HFFc6 (cell line): ENCODE results near the gene RANBP10. TPM values are rescaled to one million over a fixed set of nuclear protein-coding genes. Genes with fewer than 3 reads are reported as not detected.

Experiments used
- DNase-seq: peaks from one replicate; pipeline ENCODE4 v3.0.0-alpha.2; 2018
- H3K27ac Mint-ChIP-seq: 2 replicates; pipeline ENCODE4 v1.8.0; 2020; ENCODE audit warnings: mild to moderate bottlenecking, mixed read lengths
- H3K27me3 Mint-ChIP-seq: 2 replicates; pipeline ENCODE4 v1.8.0; 2021; ENCODE audit warnings: mild to moderate bottlenecking, moderate library complexity, mixed read lengths; ENCODE audit not compliant: insufficient read depth
- H3K36me3 Mint-ChIP-seq: 2 replicates; pipeline ENCODE4 v1.8.0; 2021; ENCODE audit warnings: low read depth, mixed read lengths
- H3K4me1 Mint-ChIP-seq: 2 replicates; pipeline ENCODE4 v1.8.0; 2020; ENCODE audit warnings: low read depth, mixed read lengths
- H3K4me3 Mint-ChIP-seq: 2 replicates; pipeline ENCODE4 v1.8.0; 2020; ENCODE audit warnings: mild to moderate bottlenecking, moderate library complexity, mixed read lengths
- H3K9me3 Mint-ChIP-seq: 2 replicates; pipeline ENCODE4 v1.8.0; 2020; ENCODE audit warnings: mild to moderate bottlenecking, mixed read lengths
- long read RNA-seq: library from polyadenylated mRNA; unstranded; transcript quantifications from one replicate; pipeline ENCODE4 v2.0.0, GENCODE V29; 2019
- total RNA-seq, 6 experiments: library from RNA; stranded (reverse); fragmentation: NEBNext Ultra II Directional; extraction: Animal tissue kit (Norgen Biotek cat#: 25700); gene quantifications; 2 replicates in 1 of 6; 3 replicates in 5 of 6; pipeline ENCODE4 v1.2.3, GENCODE V29; 2021
- TF ChIP-seq, protein P1 (sequence below): fragments of 200-600 bp; sonication (generic); IDR thresholded peaks from 2 replicates; pipeline ENCODE4 v1.5.0; 2021; ENCODE audit warnings: antibody characterized with exemption, mild to moderate bottlenecking

The RANBP10 gene
- total RNA-seq, result 10 to 100 TPM; 11.5 to 15.6 (median 12.8) TPM
- long read RNA-seq, full-length matches to known transcripts, result 3 of 9 reads
- long read RNA-seq, partial matches to known transcripts, result 0 of 9 reads
- long read RNA-seq, other reads (novel, unspliced or antisense), result 6 of 9 reads

- peak within 1 kb of the TSS; percentile 93 for H3K27ac Mint-ChIP-seq
- H3K4me1 Mint-ChIP-seq, result peaks cover 22% of the 10 kb centered on the region
- H3K36me3 Mint-ChIP-seq, result peaks cover 6% of the 10 kb centered on the region; the same call in 1 of the 2 replicates
- TF ChIP-seq, protein P1, sequence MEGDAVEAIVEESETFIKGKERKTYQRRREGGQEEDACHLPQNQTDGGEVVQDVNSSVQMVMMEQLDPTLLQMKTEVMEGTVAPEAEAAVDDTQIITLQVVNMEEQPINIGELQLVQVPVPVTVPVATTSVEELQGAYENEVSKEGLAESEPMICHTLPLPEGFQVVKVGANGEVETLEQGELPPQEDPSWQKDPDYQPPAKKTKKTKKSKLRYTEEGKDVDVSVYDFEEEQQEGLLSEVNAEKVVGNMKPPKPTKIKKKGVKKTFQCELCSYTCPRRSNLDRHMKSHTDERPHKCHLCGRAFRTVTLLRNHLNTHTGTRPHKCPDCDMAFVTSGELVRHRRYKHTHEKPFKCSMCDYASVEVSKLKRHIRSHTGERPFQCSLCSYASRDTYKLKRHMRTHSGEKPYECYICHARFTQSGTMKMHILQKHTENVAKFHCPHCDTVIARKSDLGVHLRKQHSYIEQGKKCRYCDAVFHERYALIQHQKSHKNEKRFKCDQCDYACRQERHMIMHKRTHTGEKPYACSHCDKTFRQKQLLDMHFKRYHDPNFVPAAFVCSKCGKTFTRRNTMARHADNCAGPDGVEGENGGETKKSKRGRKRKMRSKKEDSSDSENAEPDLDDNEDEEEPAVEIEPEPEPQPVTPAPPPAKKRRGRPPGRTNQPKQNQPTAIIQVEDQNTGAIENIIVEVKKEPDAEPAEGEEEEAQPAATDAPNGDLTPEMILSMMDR, result no peak
- no peaks in the 10 kb centered on the region; the same call in 1 of the 2 replicates for H3K27me3 Mint-ChIP-seq
- H3K4me3 Mint-ChIP-seq, result peak within 1 kb of the TSS; percentile 97
- no peaks in the 10 kb centered on the region for H3K9me3 Mint-ChIP-seq
- peak; percentile 100 for DNase-seq
Measured at GRCh38 chr16:67806428-67807147, at the start of gene RANBP10, which contains the start of gene TSNAXIP1. RANBP10 (minus strand) TSS chr16:67806560; CDS start chr16:67806536, 24 bp downstream. TSNAXIP1 (plus strand) TSS chr16:67806889; CDS start chr16:67807150, 261 bp downstream.

- Mint-ChIP-seq H3K9me3 (no peaks in the 10 kb centered on the region), H3K4me1 (peaks cover 43% of the 10 kb centered on the region), H3K27me3 (peaks cover 2% of the 10 kb centered on the region; the same call in 1 of the 2 replicates), H3K4me3 (no peak overlapping the region), H3K27ac (peak overlapping the region; percentile 100), H3K36me3 (peaks cover 4% of the 10 kb centered on the region; the same call in 1 of the 2 replicates)
- TF ChIP-seq, protein P1, result no peak
- DNase-seq, result no peak
Measured at GRCh38 chr16:67855789-67856188, 49.4 kb upstream of the RANBP10 start.

DNA sequence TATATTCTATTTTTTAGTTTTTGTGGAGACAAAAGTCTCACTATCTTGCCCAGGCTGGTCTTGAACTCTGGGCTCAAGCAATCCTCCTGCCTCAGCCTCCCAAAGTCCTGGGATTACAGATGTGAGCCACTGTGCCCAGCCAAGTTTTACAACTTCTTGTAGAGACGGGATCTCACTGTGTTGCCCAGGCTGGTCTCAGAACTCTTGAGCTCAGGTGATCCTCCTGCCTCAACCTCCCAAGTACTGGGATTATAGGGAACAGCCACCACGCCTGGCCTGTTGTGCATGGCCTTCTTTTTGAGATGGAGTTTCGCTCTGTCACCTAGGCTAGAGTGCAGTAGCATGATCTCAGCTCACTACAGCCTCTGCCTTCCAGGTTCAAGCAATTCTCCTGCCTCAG lies 47.3 kb upstream of the RANBP10 start:
- no peak for DNase-seq
- H3K9me3 Mint-ChIP-seq, result no peaks in the 10 kb centered on the region
- peaks cover 40% of the 10 kb centered on the region for H3K4me1 Mint-ChIP-seq
- TF ChIP-seq, protein P1, result no peak
- peaks cover 4% of the 10 kb centered on the region for H3K36me3 Mint-ChIP-seq
- peaks cover 5% of the 10 kb centered on the region for H3K27me3 Mint-ChIP-seq
- no peak overlapping the region for H3K27ac Mint-ChIP-seq
- H3K4me3 Mint-ChIP-seq, result no peak overlapping the region

GRCh38 chr16:67848118-67848517 lies 41.8 kb upstream of the RANBP10 start:
- Mint-ChIP-seq H3K27me3 (peaks cover 3% of the 10 kb centered on the region; the same call in 1 of the 2 replicates), H3K36me3 (peaks cover 6% of the 10 kb centered on the region; the same call in 1 of the 2 replicates), H3K4me3 (peak overlapping the region; percentile 97), H3K27ac (peak overlapping the region; percentile 96), H3K4me1 (peaks cover 43% of the 10 kb centered on the region), H3K9me3 (no peaks in the 10 kb centered on the region)
- TF ChIP-seq, protein P1, result no peak
- DNase-seq, result no peak

DNA sequence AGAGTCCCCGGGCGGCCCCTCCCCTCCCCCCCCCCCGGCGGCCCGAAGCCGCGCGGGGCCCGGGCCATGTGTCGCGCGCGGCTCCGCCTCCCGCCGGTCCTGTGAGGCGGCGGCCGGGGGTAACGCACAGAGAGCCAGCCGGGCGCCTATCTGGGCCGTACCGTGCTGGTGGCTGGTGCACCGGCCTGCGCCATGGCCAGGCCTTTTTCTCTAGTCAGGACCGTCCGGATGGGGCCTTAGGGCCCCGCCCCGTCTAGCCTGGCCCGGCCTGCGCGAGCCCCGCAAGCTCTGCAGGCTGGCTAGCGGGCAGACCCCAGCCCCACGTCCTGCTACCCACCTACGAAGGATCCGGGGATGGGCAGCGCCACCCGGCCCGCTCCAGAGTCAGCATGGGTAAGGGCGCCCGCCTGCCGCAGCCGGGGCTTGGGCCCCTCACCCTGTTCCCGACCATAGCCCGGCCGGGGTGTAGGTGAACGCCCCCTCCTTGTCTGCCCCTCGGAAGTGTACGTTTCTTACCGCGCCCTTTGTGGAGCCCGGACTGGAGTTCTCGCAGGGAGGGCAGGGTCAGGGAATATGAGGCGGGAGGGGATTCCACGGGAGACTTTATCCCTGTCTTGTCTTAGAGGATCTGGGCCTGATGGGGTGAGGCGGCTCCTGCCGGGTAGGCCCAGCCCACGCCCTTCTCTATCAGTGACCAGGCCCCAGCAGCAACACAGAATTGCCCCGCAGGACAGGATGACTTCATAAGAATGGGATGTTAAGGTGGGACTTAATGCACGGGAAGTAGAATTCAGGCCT lies 40.9 kb upstream of the RANBP10 start, which contains the start of gene CENPT:
TSS of gene CENPT (minus strand) at position 630 of the 798 bp plus-strand sequence. CDS start 13,834 bp downstream, outside the sequence.
- H3K27ac Mint-ChIP-seq, result peak within 1 kb of the TSS; percentile 96
- H3K4me1 Mint-ChIP-seq, result peaks cover 49% of the 10 kb centered on the region
- H3K9me3 Mint-ChIP-seq, result no peaks in the 10 kb centered on the region
- DNase-seq, result peak; percentile 73
- peaks cover 3% of the 10 kb centered on the region; the same call in 1 of the 2 replicates for H3K27me3 Mint-ChIP-seq
- H3K4me3 Mint-ChIP-seq, result peak within 1 kb of the TSS; percentile 97
- TF ChIP-seq, protein P1, result 0 out of 2 replicates have a peak, but pooled peaks have one; percentile 8
- peaks cover 6% of the 10 kb centered on the region; the same call in 1 of the 2 replicates for H3K36me3 Mint-ChIP-seq
